HG03025 (cell line): ENCODE data around the gene NOP9.
"Not testable (repeated sequence)": the region's sequence is repeated elsewhere in the genome, so short reads cannot be mapped to it uniquely, and the experiment has no call there.

Source experiments
- ATAC-seq: cut with Tn5 transposase; IDR thresholded peaks from one replicate; pipeline ENCODE4 v1.9.1; 2021; ENCODE audit warnings: mild to moderate bottlenecking, moderate library complexity; ENCODE audit not compliant: unreplicated experiment, low FRiP score

The NOP9 gene

DNA sequence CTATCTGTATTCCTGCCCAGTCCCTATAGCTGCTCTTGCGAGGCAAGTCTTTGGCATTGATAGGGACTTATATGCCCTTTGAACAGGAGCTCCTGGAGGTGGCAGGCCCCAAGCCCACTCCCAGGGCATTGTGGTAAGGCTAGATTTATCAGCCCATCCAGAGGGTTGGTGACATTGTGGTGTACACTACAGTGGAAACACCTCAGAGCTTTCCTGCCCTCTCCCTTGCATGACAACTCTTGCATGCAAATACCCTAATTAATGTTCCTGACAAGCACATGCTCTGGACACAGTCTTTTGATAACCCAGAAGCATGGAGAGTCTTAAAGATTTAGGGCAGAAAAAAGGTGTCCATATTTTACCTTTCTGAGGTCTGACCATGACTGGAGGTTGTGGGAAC lies 41.0 kb downstream of the NOP9 start:
- no peak for ATAC-seq

DNA sequence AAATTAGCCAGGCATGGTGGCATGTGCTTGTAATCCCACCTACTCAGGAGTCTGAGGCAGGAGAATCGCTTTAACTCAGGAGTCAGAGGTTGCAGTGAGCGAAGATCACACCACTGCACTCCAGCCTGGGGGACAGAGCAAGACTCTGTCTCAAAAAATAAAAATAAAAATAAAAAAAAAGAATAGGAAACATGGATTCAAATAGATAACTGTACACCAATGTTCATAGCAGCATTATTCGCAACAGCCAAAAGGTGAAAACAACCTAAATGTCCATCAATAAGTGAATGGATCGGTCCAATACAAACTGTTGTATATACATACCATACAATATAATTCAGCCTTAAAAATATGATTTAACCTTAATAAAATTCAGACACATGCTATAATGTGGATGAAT lies 43.2 kb downstream of the NOP9 start:
- no peak for ATAC-seq

DNA sequence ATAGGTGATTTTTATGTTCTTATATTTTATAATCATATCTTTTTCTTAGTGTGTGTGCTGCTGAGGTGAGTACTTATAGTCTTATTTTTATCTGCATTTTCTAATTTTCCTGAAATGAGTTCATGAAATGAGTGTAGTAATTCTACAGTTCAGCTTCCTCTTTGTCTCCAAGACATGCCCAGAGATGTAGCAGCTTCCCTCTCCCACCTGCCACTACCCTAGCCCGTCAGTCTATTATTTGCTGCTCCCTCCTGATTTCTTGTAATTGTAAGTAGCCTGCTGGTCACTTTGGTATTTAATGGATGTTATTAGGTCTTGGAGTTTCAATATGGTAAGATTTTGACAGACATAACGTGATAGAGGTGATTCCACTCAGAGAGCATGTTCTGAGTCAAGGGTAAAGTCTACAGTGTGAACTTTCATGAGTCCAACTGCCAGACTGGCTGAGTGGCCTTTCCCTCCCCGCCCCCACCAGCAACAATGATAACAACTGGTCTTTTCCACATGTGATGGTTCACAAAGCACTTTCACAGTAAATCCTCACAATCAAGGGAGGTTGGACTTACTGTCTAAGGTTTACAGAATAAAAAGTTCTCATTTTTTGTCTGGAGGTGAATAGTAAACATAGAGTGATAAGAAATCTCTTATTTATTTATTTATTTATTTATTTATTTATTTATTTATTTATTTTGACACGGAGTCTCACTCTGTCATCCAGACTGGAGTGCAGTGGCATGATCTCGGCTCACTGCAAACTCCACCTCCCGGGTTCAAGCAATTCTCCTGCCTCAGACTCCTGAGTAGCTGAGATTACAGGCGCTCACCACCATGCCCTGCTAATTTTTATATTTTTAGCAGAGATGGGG lies 44.4 kb downstream of the NOP9 start:
- ATAC-seq: no peak

DNA sequence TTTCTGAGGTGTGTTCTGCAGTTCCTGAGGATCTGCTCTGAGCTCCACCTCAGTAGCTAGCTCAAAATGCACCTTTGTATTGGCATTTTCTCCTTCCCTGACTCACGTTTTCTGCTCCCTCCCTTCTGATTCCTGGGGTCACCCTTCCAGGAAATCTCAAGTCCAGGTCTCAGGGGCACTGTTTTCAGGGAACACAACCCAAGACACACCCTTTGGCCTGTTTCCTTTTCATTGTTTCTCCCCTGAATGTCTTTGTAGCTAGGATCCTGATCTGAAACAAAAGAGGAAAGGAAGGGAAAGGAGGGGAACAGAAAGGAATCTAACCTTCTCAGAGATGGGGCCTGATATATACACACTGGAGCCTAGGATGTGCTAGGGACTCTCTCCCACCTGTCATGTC lies 47.5 kb downstream of the NOP9 start:
- ATAC-seq: no peak

DNA sequence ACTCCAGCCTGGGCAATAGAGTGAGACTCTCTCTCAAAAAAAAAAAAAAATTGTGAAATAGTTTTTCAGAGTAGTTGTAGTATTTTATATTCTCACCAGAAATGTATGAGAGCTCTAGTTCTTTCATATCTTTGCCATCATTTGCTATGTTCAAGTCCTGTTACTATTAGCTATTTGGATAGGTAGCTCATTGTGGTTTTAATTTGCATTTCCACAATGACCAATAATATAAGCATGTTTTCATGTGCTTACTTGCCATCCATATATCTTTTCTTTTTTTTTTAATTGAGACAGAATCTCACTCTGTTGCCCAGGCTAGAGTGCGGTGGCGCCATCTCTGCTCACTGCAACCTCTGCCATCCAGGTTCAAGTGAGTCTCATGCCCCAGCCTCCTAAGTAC lies 48.5 kb downstream of the NOP9 start:
- ATAC-seq: no peak

DNA sequence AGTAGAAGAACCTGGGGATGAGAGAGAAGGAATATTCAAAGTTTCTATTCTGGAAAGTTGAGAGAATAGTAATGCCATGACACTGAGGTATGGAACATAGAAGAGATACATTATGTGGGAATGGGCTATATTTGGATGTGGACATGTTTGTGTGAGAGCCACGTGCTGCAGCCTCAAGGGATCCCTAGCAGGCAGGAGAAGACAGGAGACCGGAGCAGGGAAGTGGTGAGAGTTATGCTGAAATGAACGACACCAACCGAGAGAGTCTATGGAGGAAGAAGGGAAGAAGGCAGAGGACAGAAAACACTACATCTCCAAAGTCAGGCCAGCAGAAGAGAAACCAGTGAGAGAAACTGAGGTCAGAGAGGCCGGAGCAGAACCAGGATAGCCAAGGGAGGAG lies 50.1 kb downstream of the NOP9 start:
- no peak for ATAC-seq

DNA sequence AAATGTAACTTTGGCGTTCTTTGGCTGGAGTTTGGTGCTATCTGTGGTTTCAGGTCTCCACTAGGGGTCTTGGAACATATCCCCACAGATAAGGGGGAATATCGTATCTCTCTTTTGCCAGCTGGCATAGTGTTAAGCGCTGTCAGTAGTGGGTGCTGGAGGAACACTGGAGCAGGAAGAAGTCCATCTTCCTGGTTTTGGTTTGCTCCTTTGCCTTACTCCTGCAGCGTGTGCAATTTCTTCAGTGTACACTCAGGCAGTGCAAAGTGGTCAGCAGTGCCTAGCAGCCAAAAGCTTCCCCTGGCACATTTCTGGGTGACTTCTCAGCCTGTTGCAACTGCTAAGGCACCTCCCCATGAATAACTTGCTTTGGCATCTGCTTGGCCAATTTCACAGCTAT lies 51.9 kb downstream of the NOP9 start:
- ATAC-seq: no peak

DNA sequence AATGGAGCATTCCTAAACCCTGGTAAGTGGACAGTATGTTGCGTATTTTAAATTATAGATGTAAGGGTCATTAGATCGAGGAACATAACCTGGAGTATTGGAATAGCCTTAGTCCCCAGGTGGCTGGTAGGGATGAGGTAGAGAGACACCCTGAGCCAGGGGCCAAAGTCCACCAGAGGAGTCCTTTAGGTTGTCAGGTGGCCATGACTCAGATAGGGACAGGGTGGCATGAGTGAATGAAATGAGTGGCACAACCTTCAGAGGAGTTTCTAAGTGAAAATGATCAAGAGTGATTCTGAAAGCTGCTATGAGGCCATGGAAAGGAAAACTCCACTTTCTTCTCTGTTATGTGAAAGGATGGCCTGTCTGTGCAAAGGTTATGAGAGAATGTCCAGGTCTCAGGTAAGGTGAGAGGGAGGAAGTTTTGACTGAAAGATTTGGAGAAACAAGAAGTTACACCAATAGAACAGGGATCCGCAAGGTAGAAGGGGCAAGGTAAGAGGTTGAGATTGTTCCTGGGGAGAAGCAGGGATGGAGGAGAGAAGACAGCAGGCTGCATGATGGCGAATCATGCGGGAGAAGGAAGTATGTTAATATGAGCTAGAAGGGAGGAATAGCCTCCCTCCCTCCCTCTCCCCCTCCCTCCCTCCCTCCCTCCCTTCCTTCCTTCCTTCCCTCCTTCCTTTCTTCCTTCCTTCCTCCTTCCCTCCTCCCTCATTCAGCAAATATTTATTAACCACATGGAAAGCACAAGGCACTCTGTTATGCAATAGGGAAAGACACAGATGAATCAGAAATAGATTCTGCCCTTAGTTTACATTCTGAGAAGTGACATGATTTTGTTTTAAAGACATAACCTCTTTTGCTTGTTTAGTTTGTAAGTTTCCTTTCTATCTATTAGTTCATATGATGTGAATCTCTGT lies 54.2 kb downstream of the NOP9 start:
- ATAC-seq: no peak

DNA sequence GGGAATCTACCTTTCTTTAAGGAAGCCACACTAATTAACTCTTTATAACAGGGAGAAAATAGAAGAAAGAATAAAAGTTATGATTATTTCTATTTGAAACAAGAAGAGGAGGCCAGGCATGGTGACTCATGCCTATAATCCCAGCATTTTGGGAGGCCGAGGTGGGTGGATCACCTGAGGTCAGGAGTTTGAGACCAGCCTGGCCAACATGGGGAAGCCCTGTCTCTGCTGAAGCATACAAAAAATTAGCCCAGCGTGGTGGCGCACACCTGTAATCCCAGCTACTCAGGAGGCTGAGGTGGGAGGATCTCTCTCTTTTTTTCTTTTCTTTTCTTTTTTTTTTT lies 54.8 kb downstream of the NOP9 start:
- ATAC-seq: not testable (repeated sequence)

DNA sequence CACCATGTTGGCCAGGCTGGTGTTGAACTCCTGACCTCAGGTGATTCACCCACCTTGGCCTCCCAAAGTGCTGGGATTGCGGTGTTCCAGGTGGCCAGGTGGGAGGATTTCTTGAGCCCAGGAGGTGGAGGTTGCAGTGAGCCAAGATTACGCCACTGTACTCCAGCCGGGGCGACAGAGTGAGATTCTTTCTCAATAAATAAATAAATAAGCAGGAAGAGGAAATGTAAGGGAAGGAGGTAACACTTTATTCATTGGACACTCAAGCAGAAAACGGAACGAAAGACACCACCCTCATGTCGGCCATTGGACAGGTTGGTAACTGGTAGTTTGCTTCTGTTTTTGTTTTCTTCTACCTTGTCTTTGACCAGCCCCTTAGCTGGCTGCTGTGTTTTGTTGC lies 55.4 kb downstream of the NOP9 start:
- no peak for ATAC-seq

DNA sequence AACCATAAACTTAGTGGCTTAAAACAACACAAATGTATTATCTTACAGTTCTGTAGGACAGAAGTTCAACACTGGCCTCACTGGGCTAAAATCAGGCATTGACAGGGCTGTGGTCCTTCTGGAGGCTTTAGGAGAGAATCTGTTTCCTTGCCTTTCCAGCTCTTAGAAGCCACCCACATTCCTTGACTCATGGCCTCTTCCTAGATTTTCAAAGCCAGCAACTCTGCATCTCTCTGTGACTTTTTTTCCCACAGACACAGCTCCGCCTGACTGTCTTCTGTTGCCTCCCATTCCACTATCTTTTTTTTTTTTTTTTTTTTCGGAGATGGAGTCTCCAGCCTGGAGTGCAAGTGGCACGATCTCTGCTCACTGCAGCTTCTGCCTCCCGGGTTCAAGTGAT lies 56.6 kb downstream of the NOP9 start:
- ATAC-seq: no peak
